ENCODE results near the gene OTOS. TPM values are rescaled to one million over a fixed set of nuclear protein-coding genes. Genes with fewer than 3 reads are reported as not detected.

Gene OTOS
- total RNA-seq, 2 experiments from 2014 or later, result not detected

- no peaks in the 10 kb centered on the region for H3K9me3 Mint-ChIP-seq
- H3K4me3 Mint-ChIP-seq, result no peak overlapping the region
- DNase-seq, result no peak
- H3K9me3 ChIP-seq (ENCODE audit: control insufficient read depth in 1 of 2, insufficient read depth in 1 of 2, low read length in 2 of 2), result peaks cover 0 to 4% of the 10 kb centered on the region in 2 experiments
- no peaks in the 10 kb centered on the region for H3K4me1 Mint-ChIP-seq (ENCODE audit: low read depth)
- intact Hi-C loops (cut with DNase I, micrococcal nuclease), result loop anchor here (10.0 kb wide), 2 partner anchors 212 to 1782 kb away; no protein-coding TSS in a partner anchor
- peaks cover 8 to 18% of the 10 kb centered on the region in 2 experiments for H3K27me3 ChIP-seq (ENCODE audit: control insufficient read depth in 1 of 2, insufficient read depth in 2 of 2, low read length in 2 of 2)
- ChIA-PET POLR2A (no interaction called here), CTCF (no interaction called here)
- TF ChIP-seq CTCF (IDR thresholded peaks at IDR 0.05), result no peak
- H3K36me3 Mint-ChIP-seq (ENCODE audit: low read depth), result no peaks in the 10 kb centered on the region
- H3K27me3 Mint-ChIP-seq, result peaks cover 14% of the 10 kb centered on the region
- H3K36me3 ChIP-seq (ENCODE audit: insufficient read depth, low read length), result no peaks in the 10 kb centered on the region
- ATAC-seq (ENCODE audit: poor library complexity), result no peak
- H3K27ac Mint-ChIP-seq, result no peak overlapping the region
- no peak overlapping the region for H3K4me3 ChIP-seq (ENCODE audit: low read length)
- no peak overlapping the region for H3K27ac ChIP-seq (ENCODE audit: low read depth in 1 of 2, low read length in 2 of 2)
- peaks cover 8% of the 10 kb centered on the region for H3K4me1 ChIP-seq (ENCODE audit: insufficient read depth, low read length)
These were observed 6.3 kb upstream of the OTOS start for GRCh38 chr2:240146627-240147278.

- no peak for DNase-seq
- no peak for TF ChIP-seq CTCF (IDR thresholded peaks at IDR 0.05)
- H3K27me3 ChIP-seq (ENCODE audit: control insufficient read depth in 1 of 2, insufficient read depth in 2 of 2, low read length in 2 of 2), result peaks cover 10 to 18% of the 10 kb centered on the region in 2 experiments
- H3K9me3 ChIP-seq (ENCODE audit: control insufficient read depth in 1 of 2, insufficient read depth in 1 of 2, low read length in 2 of 2), result peaks cover 0 to 4% of the 10 kb centered on the region in 2 experiments
- no peaks in the 10 kb centered on the region for H3K9me3 Mint-ChIP-seq
- intact Hi-C loops (cut with DNase I, micrococcal nuclease), result loop anchor here (10.0 kb wide), 2 partner anchors 211 to 1781 kb away; no protein-coding TSS in a partner anchor
- H3K4me1 ChIP-seq (ENCODE audit: insufficient read depth, low read length), result peaks cover 8% of the 10 kb centered on the region
- H3K4me3 Mint-ChIP-seq, result no peak overlapping the region
- H3K4me3 ChIP-seq (ENCODE audit: low read length), result no peak overlapping the region
- no peak for ATAC-seq (ENCODE audit: poor library complexity)
- H3K27ac Mint-ChIP-seq, result no peak overlapping the region
- H3K27ac ChIP-seq (ENCODE audit: low read depth in 1 of 2, low read length in 2 of 2), result no peak overlapping the region
- H3K36me3 ChIP-seq (ENCODE audit: insufficient read depth, low read length), result no peaks in the 10 kb centered on the region
- no peaks in the 10 kb centered on the region for H3K4me1 Mint-ChIP-seq (ENCODE audit: low read depth)
- no peaks in the 10 kb centered on the region for H3K36me3 Mint-ChIP-seq (ENCODE audit: low read depth)
- ChIA-PET POLR2A (no interaction called here), CTCF (no interaction called here)
- peaks cover 8% of the 10 kb centered on the region for H3K27me3 Mint-ChIP-seq
These were observed 5.7 kb upstream of the OTOS start for GRCh38 chr2:240146141-240146561.

- Histone ChIP-seq H3K27me3 (ENCODE audit: control insufficient read depth in 1 of 2, insufficient read depth in 2 of 2, low read length in 2 of 2) (peaks cover 10 to 18% of the 10 kb centered on the region in 2 experiments), H3K4me1 (ENCODE audit: insufficient read depth, low read length) (peaks cover 8% of the 10 kb centered on the region), H3K36me3 (ENCODE audit: insufficient read depth, low read length) (no peaks in the 10 kb centered on the region), H3K27ac (ENCODE audit: low read depth in 1 of 2, low read length in 2 of 2) (no peak overlapping the region), H3K9me3 (ENCODE audit: control insufficient read depth in 1 of 2, insufficient read depth in 1 of 2, low read length in 2 of 2) (peaks cover 0 to 4% of the 10 kb centered on the region in 2 experiments), H3K4me3 (ENCODE audit: low read length) (no peak overlapping the region)
- Mint-ChIP-seq H3K4me1 (ENCODE audit: low read depth) (no peaks in the 10 kb centered on the region), H3K27me3 (peaks cover 8% of the 10 kb centered on the region), H3K27ac (no peak overlapping the region), H3K4me3 (no peak overlapping the region), H3K9me3 (no peaks in the 10 kb centered on the region), H3K36me3 (ENCODE audit: low read depth) (no peaks in the 10 kb centered on the region)
- POLR2A ChIA-PET, result no interaction called here
- TF ChIP-seq CTCF (IDR thresholded peaks at IDR 0.05), result no peak
- CTCF ChIA-PET, result interaction anchor here (4.4 kb wide), 1 partner anchor 85 kb away, joined by 56 read pairs; no protein-coding TSS in a partner anchor
- DNase-seq (no peak), ATAC-seq (ENCODE audit: poor library complexity) (no peak)
- intact Hi-C loops (cut with DNase I, micrococcal nuclease), result loop anchor here (10.0 kb wide), 2 partner anchors 211 to 1781 kb away; no protein-coding TSS in a partner anchor
These were observed 5.0 kb upstream of the OTOS start for GRCh38 chr2:240145461-240145860.
